Stimulated activated CD8-positive, alpha-beta memory T cell treated with anti-CD3 and anti-CD28 coated beads, Interleukin-4, amount 100 ng/mL, for 48 hours (primary cell): ENCODE measurements around the gene ACSS2.

ENCODE experiments used
- DNase-seq: peaks from one replicate; pipeline ENCODE4 v3.0.0-alpha.2; 2020

Gene ACSS2, protein sequence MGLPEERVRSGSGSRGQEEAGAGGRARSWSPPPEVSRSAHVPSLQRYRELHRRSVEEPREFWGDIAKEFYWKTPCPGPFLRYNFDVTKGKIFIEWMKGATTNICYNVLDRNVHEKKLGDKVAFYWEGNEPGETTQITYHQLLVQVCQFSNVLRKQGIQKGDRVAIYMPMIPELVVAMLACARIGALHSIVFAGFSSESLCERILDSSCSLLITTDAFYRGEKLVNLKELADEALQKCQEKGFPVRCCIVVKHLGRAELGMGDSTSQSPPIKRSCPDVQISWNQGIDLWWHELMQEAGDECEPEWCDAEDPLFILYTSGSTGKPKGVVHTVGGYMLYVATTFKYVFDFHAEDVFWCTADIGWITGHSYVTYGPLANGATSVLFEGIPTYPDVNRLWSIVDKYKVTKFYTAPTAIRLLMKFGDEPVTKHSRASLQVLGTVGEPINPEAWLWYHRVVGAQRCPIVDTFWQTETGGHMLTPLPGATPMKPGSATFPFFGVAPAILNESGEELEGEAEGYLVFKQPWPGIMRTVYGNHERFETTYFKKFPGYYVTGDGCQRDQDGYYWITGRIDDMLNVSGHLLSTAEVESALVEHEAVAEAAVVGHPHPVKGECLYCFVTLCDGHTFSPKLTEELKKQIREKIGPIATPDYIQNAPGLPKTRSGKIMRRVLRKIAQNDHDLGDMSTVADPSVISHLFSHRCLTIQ

DNA sequence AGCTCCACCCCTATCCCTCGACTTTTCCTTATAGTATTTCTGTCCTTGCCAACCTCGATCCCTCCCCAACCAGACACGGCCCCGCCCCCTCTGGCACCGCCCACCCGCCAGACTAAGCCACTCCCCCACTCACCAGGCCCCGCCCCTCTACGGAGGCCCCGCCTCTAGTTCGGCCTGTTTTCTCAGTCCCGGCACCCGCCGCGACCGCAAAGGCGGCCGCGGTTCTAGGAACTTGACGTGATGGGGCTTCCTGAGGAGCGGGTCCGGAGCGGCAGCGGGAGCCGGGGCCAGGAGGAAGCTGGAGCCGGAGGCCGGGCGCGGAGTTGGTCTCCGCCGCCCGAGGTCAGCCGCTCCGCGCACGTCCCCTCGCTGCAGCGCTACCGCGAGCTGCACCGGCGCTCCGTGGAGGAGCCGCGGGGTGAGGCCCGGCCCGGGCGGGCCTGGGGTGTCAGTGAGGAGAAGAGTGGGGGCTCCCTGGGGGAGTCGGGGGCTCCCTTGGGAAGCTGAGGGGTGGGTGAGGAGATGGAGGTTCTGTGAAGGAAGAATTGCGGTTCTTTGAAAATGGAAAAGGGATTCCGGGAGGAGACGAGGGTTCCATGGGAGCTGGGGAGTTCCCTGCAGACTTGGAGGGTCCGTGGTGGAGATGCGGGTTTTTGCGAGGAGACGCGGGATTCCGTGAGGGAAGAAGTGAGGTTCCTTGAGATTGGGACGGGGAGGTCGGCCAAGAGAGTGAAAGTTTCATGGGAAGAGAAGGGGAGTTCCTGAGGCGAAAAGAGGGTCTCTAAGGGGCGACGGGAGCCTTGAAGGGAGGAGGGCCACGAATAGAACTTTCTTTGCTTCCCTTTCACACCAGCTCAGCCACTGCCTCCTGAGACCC is at the start of gene ACSS2:
Gene ACSS2 (plus strand): TSS at position 207 of the 877 bp plus-strand sequence. CDS start 34 bp downstream, at position 241.
- peak; percentile 100 for DNase-seq

DNA sequence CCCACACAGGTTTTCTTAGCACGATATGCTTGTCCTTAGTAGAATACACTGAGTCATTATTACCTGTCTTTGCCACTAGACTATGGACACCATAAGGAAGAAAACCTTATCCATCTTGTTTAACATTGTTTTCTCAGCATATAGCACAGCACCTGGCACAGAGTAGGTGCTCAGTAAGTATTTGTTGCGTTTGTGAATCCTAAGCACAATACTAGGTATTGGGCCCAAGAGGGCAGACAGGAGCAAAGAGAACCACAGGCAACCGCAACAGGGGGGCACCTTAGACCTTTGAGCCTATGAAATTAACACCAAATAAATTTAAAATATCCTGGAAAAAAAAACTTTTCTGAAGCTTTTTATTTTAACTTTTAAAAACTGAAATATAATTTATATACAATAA is 47.2 kb upstream of the ACSS2 start:
- no peak for DNase-seq

DNA sequence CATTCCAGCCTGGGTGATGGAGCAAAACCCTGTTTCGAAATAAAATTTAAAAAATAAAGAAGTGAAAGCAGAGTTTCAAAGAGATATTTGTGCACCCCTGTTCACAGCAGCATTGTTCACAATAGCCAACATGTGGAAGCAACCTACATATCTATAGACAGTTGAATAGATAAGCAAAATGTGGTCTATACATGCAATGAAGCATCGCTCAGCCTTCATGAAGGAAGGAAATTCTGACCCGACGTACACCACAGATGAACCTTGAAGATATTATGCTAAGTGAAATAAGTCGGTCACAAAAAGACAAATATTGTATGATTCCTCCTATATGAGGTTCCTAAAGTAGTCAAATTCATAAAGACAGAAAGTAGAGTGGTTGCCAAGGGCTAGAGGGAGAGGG is 44.5 kb upstream of the ACSS2 start:
- DNase-seq: no peak

DNA sequence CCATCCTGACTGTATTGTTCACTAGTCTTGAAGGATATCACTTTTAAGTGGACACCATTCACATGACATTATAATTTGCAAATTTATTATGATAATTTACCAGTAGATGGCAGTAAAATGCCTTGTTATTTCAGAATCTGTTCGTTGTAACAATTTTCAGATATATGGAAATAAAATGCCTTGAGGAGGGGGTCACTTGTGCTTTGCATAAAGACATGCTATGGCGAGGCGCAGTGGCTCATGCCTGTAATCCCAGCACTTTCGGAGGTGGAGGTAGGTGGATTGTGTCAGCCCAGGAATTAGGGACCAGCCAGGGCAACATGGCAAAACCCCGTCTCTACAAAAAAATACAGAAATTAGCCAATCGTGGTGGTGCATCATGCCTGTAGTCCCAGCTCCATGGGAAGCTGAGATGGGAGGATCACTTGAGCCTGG is 41.9 kb upstream of the ACSS2 start:
- DNase-seq: no peak

DNA sequence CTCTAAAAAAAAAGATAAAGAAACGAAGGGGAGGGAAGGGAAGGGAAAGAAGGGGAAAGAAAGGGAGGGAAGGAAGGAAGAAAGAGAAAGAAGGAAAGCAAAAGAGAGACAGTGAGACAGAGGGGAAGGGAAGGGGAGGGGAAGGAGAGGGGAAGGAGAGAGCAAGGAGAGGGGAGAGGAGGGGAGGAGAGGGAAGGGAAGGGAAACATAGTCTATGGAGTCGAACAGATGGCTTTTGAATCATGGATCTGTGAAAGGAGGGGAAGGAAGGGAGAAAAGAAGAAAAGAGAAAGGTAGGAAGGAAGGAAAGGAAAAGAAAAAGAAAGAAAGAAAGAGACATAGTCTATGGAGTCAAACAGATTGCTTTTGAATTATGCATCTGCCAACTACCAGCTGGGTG is 34.3 kb upstream of the ACSS2 start:
- DNase-seq: no peak

DNA sequence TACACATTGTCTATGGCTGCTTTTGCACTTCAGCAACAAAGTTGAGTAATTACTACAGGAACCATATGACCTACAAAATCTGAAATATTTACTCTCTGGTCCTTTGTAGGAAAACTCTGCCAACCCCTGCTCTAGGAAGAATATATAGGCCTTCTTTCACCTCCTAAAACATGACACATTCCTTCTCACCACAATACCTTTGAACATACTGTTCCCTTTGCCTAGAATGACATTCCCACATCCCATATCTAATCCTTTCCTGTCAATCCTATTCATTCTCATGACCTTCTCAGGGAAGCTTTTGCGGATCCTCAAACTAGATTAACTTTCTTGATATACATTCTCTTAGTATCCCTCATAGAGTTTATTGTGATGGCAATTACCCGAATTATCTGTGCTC is 33.0 kb upstream of the ACSS2 start:
- no peak for DNase-seq

DNA sequence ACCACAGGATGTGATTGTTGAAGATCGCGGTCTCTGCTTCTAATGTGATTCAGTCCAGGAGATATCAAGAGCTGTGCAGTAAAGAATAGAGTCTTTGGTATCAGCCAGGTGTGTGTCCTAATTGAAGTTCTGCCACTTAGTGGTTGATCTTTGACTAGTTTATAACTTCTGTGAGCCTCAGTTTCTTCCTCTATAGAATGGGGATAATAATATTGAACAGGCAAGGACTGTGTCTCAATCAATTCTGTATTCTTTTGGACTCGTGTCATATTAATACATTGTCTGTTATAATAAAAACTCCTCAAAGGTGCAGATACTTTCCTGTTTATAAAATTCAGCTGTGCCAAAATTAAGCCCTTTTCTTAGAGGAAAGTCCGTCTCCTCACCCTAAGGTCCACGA is 27.8 kb upstream of the ACSS2 start:
- DNase-seq: no peak

DNA sequence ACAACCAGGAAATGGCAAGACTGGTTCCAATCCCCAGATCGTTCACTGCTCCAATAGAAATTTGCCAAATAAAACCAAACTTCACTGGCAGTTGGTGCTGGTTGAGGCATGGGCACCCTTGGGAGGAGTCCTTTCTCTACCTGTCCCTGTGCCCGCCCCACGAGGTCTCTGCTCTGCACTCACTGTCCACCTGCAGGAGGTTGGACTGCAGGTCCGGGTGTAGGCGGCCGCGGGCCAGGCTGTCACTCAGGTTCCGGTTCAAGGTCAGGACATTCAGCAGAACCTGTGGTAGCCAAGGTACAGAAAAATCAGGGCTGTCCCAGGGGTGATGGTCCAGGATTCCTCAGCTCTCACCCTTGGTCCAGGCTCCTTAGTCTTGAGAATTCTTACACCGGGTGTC is 26.6 kb upstream of the ACSS2 start:
- no peak for DNase-seq

DNA sequence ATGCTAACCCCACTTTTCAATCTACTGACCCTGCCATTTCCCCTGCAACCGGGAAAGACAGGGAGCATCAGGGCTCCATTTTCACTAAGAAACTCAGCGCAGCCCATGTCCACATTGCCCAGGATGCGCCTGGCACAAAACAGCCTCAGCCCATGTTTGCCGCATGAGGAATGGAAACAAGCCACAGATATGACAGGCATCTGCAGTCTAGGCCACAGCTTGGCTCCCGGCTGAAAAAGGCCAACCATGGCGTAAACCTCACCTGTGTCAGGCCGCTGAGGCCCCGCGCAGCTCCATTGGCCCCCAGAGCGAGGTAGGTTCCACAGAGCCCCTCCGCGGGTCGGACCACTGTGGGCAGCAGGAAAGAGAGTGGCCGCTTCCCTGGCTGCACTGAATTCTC is 25.4 kb upstream of the ACSS2 start:
- no peak for DNase-seq

DNA sequence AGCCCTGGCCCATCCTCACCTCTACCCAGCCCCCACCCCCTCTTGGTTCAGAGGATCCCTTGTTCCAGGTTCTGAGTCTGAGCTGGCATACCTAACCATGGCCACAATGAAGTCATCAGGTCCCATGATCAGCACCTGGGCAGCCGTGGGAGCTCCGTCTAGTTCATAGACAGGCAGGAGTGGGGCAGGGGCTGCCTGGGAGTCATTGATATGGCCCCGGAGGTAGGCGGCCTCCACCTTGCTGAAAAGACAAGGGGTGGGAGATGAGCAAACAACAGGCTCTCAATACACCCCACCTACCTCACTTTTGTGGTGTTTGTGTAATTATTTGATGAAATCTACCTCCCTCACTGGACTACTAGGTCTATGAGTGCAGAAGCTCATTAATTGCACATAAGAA is 24.1 kb upstream of the ACSS2 start:
- DNase-seq: no peak

DNA sequence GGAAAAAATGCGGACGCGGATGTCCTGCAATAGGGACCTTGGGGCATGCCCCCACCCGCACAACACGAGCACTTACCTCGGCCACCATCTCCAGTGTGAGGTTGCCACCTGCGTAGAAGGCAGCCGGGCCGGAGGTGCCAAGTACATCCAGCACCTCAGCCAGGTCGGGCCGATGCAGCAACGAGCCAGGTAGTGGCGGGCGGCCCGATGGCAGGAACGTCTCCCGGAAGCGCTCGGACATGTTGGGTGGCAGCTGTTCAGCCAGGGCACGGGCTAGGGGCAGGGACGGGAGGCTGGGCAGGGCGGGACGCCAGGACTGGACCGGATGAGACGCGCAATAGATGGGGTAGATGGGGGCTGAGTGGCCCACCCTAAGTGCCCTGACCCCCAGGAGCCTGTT is 17.0 kb upstream of the ACSS2 start:
- no peak for DNase-seq

DNA sequence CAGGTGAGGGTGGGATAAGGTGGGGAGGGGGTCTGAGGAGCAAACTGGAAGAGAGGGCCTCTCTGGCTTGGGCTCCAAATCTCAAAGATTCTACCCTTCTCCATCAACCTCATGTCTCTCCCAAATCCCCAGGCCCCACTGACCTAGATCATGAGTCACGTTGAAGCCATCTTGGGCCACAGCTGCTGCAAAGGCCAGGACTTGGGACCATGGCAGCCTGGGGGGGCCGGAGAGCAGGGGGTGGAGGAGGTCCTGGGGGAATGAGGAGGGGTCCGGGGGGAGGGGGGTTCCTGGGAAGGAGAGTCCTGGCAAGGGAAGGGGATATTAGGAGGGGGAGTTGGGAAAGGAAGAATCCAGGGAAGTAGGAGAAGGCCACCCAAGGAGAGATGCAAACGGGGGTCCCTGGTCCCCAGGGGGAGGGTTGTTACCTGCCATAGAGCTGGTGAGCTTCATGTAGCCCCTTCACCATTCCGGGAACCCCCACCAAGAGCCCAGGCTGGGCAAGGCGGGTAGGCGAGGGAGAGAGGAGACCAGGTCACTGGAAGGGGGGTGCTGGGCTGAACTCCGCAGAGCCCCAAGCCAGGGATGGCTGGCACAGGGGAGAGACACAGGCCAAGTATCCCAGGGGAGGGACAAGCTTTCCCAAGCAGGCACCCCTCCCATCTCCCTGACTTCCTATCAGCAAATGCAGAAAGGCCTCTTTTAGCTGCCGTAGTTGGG is 16.4 kb upstream of the ACSS2 start:
- DNase-seq: no peak

DNA sequence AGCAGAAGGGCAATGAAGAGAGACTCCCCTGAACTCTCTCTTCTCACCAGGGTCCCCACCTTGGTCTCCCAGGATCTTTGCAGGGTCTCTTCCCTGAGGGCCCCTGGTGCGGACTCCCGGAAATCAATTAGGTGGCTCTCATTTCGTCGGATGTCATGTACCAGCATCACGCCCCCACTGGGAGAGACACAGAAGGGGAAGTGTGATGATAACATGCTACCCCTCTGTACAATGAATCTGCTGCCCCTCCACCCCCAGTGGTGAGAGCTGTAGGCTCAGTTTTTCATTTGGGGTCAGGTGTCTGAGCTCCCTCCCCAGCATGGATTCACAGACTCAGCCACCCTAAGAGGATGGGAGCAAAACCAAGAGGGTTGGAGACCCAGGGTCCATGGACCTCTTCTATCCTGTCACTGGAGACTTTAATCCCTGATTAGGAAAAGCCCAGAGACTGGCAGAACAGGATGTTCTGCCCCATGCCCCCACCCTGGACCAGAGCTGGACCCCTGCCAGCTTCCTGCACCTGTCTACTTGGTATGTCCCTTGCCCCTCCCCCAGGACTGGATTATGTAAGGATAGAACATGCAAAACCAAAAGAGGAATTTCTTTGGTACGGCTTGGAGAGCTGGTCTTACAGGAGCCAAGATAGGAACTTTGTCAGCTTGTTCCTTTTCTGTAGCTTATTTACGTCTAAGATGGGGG is 14.9 kb upstream of the ACSS2 start:
- DNase-seq: no peak

DNA sequence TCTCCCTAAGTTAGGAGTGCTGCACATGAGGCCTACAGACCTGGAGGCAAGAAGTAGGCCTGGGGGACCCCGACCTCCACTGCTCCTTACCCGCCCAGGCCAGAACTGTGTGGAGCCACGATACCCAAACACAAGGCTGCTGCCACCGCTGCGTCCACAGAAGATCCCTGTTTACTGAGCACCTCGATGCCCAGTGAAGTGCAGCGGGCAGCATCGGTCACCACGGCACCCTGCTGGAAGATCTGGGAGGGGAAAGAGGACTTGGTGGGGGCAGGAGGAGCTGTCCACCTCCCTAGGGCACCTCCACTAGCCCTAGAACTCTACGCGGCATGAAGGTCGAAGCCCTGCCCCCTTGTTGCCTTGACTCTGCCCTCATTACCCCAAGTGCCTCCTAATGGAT is 13.7 kb upstream of the ACSS2 start:
- no peak for DNase-seq

DNA sequence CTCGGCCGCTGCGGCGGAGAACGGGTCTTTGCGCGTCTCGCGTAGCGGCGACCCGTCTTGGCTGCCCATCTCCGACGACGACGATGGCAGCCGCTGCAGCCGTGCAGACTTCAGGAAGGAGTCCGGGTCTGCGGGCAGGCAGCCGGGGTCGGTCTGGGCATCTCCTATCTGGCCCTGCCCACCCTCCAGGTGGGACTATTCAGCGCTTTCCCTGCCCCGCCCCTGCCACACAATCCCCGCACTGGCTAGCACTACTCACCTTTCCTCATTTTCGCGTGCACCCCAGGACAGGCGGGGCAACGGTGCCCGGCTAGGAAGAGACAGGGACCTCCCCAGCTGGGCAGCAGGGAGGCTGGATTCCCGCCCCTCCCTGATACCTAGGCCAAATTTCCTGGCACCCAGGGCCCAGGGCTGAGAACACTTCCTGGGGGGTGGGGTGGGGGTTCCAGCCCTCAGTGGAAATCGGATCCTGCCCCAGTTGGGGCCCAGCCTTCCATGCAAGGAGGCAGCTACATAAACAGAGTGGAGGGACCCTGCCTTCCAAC is 12.9 kb upstream of the ACSS2 start:
- DNase-seq: no peak

DNA sequence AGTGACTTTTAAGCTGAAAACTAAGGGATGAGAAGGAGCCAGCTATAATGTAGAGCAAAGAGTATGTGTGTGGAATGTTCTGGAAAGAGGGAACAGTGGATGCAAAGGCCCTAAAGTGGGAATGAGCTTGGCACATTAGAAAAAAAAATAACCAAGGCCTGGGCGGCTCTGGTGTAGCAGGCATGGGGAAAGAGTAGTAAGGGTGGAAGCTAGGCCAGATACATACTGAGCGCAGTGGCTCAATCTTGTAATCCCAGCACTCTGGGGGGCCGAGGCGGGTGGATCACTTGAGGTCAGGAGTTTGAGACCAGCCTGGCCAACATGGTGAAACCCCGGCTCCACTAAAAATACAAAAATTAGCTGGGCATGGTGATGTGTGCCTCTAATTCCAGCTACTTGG is 12.2 kb upstream of the ACSS2 start:
- no peak for DNase-seq

DNA sequence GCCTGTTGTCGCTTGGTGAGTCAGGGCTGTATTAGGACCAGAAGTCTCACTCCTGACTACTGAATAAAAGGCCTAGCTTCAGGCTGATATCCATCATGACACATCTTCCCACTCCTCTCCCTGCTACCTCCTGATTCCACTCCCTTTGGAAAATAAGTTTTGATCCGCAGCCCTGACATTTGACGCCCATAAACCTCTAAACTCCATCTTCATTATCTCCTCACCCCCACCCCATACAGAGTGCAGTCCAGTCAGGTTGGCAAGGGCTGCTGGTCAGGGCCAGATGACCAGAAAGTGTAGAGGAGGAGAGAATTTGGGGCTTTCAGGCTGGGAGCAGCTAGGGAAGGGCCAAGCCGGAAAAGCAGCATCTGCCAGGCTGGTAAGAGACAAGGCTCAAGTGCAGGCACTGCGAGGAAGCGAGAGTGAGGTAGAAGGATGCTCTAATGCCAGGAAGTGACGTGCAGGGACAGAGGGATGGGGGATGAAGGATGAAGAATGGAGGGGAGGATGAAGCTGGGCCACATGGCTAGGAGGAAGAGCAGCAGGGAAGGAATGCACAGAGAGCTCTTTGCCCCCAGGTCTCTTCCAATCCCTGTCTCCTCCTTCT is 5.0 kb upstream of the ACSS2 start:
- no peak for DNase-seq

DNA sequence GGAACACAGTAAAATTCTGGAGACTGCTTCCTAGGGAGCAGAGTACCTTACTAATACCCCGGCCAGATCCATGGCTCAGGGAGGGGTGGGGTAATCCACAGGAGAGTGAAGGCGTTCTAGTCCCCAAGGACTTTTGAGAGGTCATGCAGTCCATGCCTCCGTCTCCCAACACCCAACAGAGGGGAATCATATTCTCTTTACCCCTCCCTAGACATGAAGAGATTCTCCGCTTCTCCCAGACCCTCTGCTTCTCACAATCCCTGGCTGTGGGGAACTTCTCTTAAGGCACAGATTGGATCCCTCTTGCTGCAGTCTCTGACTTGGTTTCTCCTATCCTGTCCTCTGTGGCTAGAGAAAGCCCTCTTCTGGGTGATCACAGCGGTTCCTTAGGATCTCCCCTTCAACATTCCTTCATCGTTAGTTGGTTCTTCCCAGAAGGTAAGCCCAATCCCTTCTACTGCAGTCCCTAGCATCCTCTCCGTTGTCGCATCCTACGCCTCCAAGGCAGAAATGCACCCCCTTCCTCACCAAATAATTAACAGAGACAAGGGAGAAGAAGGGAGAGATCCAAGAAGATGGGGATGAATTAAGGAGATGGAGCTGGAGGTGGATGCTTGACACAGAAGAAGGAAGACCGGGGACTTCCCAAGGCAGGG is 4.3 kb upstream of the ACSS2 start:
- no peak for DNase-seq

DNA sequence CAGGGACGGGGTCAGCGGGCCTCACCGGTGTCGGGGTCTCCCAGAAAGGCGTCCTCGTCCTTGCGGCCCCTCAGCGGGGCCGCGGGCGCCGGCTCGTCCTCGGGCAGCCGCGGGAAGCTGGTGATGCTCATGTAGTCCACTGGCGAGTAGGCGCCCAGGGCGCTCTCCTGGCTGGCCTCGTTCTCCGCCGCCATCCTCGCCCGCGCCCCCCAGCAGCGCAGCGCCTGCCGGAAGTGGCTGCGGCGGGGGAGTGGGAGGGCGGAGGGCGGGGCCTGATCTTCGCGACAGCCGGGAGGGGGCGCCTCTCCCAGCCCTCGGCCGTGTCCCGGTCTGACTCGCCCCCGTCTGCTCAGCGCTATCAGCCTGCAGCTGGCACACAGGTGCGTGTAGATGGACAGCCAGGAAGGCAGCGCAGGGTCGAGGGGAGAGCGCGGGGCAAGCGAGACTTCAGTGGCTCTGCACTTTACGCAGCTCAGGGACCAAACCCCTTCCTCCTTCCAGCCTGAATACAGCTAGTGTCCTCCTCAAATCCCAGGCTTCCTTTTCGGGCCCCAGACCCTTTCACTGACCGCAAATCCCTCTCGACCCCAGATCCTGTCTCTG is 3.7 kb upstream of the ACSS2 start, which contains the start of gene GGT7:
Gene GGT7 (minus strand): TSS at position 235 of the 603 bp plus-strand sequence. CDS start 41 bp downstream, at position 194.
- DNase-seq: peak; percentile 92

DNA sequence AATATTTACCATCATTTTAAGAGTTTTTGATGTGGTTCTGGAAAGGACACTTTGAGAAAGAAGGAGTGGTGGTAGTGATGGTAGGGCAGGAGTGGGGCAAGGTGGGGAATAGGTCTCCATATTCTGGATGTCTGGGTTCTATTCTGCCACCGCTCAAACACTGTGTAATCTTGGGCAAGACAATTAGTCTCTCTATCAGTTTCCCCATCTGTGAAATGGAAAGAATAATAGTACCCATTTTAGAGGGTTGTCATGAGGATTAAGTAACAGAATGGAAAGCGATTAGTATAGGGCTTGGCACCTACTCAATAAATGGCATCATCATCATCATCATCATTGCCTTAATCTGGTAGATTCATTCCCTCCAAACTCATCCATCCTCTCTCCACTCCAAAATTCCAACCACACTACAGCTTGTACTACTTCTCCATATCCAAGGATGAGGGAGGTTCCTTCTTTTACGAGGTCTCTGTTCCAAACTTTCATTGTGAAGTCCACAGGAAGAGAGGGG is 2.8 kb upstream of the ACSS2 start:
- DNase-seq: no peak
